Measurements from ENCODE around the gene PTPRO.

- TF ChIP-seq EZH2phosphoT487 (IDR thresholded peaks at IDR 0.05; ENCODE audit: borderline replicate concordance, low read length) (no peak), CTCF (conservative IDR thresholded peaks at IDR 0.05; ENCODE audit: low read depth, low read length) (no peak), EZH2 (IDR thresholded peaks at IDR 0.05; ENCODE audit: low read length, unreplicated experiment) (no peak)
Measured at GRCh38 chr12:15547063-15547462, 224.8 kb downstream of the PTPRO start.
